Upper lobe of left lung (tissue), 4 donors: ENCODE data around the gene HSD17B4.

Source experiments
- CTCF ChIP-seq, 6 experiments: fragments of 450-650 bp in 4 of 6; fragments of 200-600 bp in 2 of 6; sonication (generic) in 2 of 6; IDR thresholded peaks; one replicate each; pipeline ENCODE4 v1.5.1; 2016 to 2019; ENCODE audit warnings: antibody characterized with exemption in 6 of 6
- EP300 ChIP-seq, 4 donors: sonication (generic); formaldehyde crosslinking; IDR thresholded peaks; one replicate each; pipeline ENCODE4 v1.5.1; 2017; ENCODE audit warnings: antibody characterized with exemption in 4 of 4, control low read depth in 2 of 4
- POLR2A ChIP-seq, 4 donors: fragments of 450-650 bp; IDR thresholded peaks; one replicate each; pipeline ENCODE4 v1.5.1; 2016 to 2017; ENCODE audit warnings: antibody characterized with exemption in 4 of 4, mild to moderate bottlenecking in 2 of 4

GRCh38 chr5:119541716-119542115 lies 89.4 kb downstream of the HSD17B4 start:
- TF ChIP-seq POLR2A (IDR thresholded peaks at IDR 0.05), result no peak
- no peak for TF ChIP-seq CTCF (IDR thresholded peaks at IDR 0.05)
- no peak for TF ChIP-seq EP300 (IDR thresholded peaks at IDR 0.05)
